GM21360 (cell line): ENCODE measurements around the gene CELF5.

Source experiments
- ATAC-seq: cut with Tn5 transposase; IDR thresholded peaks from one replicate; pipeline ENCODE4 v1.9.1; 2021; ENCODE audit warnings: mild to moderate bottlenecking, moderate library complexity; ENCODE audit not compliant: unreplicated experiment

The CELF5 gene

GRCh38 chr19:3224346-3225168 is at the start of gene CELF5:
TSS of gene CELF5 (plus strand) at chr19:3224661. CDS start at chr19:3224740, 79 bp downstream.
- ATAC-seq = no peak

- no peak for ATAC-seq
These were observed 48.4 kb upstream of the CELF5 start for GRCh38 chr19:3175781-3176714.

- ATAC-seq = no peak
These were observed 47.6 kb upstream of the CELF5 start for GRCh38 chr19:3176715-3177501.

- ATAC-seq = no peak
These were observed 46.0 kb upstream of the CELF5 start, which contains the start of gene S1PR4 for GRCh38 chr19:3178377-3178972. TSS of gene S1PR4 (plus strand) at chr19:3178769. CDS start at chr19:3178793, 24 bp downstream.

- no peak for ATAC-seq
These were observed 45.3 kb upstream of the CELF5 start for GRCh38 chr19:3178973-3179738.

GRCh38 chr19:3179739-3180293 is 44.6 kb upstream of the CELF5 start:
- ATAC-seq = no peak

- ATAC-seq = no peak
These were observed 40.5 kb upstream of the CELF5 start for GRCh38 chr19:3183721-3184641.

- peak; percentile 24 for ATAC-seq
These were observed 39.5 kb upstream of the CELF5 start for GRCh38 chr19:3184847-3185460.

- peak; percentile 68 for ATAC-seq
These were observed 38.9 kb upstream of the CELF5 start, which contains the start of gene NCLN for GRCh38 chr19:3185461-3186159. TSS of gene NCLN (plus strand) at chr19:3185930. CDS start at chr19:3186031, 101 bp downstream.

GRCh38 chr19:3186160-3186688 is 38.2 kb upstream of the CELF5 start:
- peak; percentile 30 for ATAC-seq

- ATAC-seq = no peak
These were observed 37.4 kb upstream of the CELF5 start for GRCh38 chr19:3186891-3187661.

- ATAC-seq = no peak
These were observed 36.6 kb upstream of the CELF5 start for GRCh38 chr19:3187662-3188511.

- ATAC-seq = no peak
These were observed 35.5 kb upstream of the CELF5 start for GRCh38 chr19:3188627-3189596.
